GM23248 (cell line): ENCODE results near the gene MT1A. TPM values are rescaled to one million over a fixed set of nuclear protein-coding genes. Genes with fewer than 3 reads are reported as not detected.
A peak's percentile ranks its signal among the peaks of the same experiment; 100 is the strongest.

Source experiments
- DNase-seq: peaks from one replicate; pipeline ENCODE4 v3.0.0-alpha.2; 2015
- H2AFZ ChIP-seq: fragments of 200-600 bp; sonication (generic); 2 replicates; pipeline ENCODE4 v1.6.1; 2016; ENCODE audit warnings: antibody characterized with exemption
- H3F3A ChIP-seq: fragments of 200-600 bp; sonication (generic); 2 replicates; pipeline ENCODE4 v1.6.1; 2016; ENCODE audit warnings: mild to moderate bottlenecking, antibody characterized with exemption, mixed run types; ENCODE audit not compliant: insufficient read depth
- H3K27ac ChIP-seq: fragments of 200-600 bp; sonication (generic); 2 replicates; pipeline ENCODE4 v1.5.1; 2016; ENCODE audit warnings: mild to moderate bottlenecking
- H3K27me3 ChIP-seq: fragments of 200-600 bp; sonication (generic); replicated peaks from 2 replicates; pipeline ENCODE4 v1.6.1; 2016; ENCODE audit warnings: mild to moderate bottlenecking; ENCODE audit not compliant: insufficient read depth
- H3K36me3 ChIP-seq: fragments of 200-600 bp; sonication (generic); 2 replicates; pipeline ENCODE4 v1.6.1; 2016; ENCODE audit warnings: low read depth, mild to moderate bottlenecking
- H3K4me1 ChIP-seq: fragments of 200-600 bp; sonication (generic); 2 replicates; pipeline ENCODE4 v1.6.1; 2016; ENCODE audit warnings: mild to moderate bottlenecking; ENCODE audit not compliant: insufficient read depth
- H3K4me2 ChIP-seq: fragments of 200-600 bp; sonication (generic); one replicate; pipeline ENCODE4 v1.6.1; 2016; ENCODE audit warnings: mild to moderate bottlenecking; ENCODE audit not compliant: unreplicated experiment
- H3K4me3 ChIP-seq: fragments of 200-600 bp; sonication (generic); 2 replicates; pipeline ENCODE4 v1.5.1; 2016; ENCODE audit warnings: mild to moderate bottlenecking
- H3K79me2 ChIP-seq: fragments of 200-600 bp; sonication (generic); 2 replicates; pipeline ENCODE4 v1.6.1; 2016; ENCODE audit warnings: mild to moderate bottlenecking; ENCODE audit not compliant: insufficient read depth
- H3K9ac ChIP-seq: fragments of 200-600 bp; sonication (generic); 2 replicates; pipeline ENCODE4 v1.6.1; 2016; ENCODE audit warnings: mild to moderate bottlenecking
- H3K9me2 ChIP-seq: fragments of 200-600 bp; sonication (generic); 2 replicates; pipeline ENCODE4 v1.6.1; 2016; ENCODE audit warnings: mixed run types, mild to moderate bottlenecking, moderate library complexity; ENCODE audit not compliant: insufficient read depth
- H3K9me3 ChIP-seq: fragments of 200-600 bp; sonication (generic); one replicate; pipeline ENCODE4 v1.6.1; 2017; ENCODE audit warnings: low read depth
- H4K20me1 ChIP-seq: fragments of 200-600 bp; sonication (generic); 2 replicates; pipeline ENCODE4 v1.6.0; 2016; ENCODE audit not compliant: insufficient read depth
- EZH2 ChIP-seq: fragments of 200-600 bp; sonication (generic); IDR thresholded peaks from 2 replicates; pipeline ENCODE4 v1.6.1; 2018; ENCODE audit warnings: antibody characterized with exemption, mild to moderate bottlenecking; ENCODE audit not compliant: insufficient read depth, poor library complexity, severe bottlenecking
- EZH2phosphoT487 ChIP-seq: fragments of 200-600 bp; sonication (generic); IDR thresholded peaks from 2 replicates; pipeline ENCODE4 v1.6.1; 2018; ENCODE audit warnings: antibody characterized with exemption, moderate library complexity, mild to moderate bottlenecking, low read depth; ENCODE audit not compliant: insufficient read depth
- WGBS, 2 experiments: methylation state at CpG; one replicate each; pipeline ENCODE4 v1.1.6; 2015 to 2017; ENCODE audit warnings: low lambda C conversion rate in 2 of 2, low coverage in 1 of 2; ENCODE audit errors: missing lambda C conversion rate in 2 of 2; 5-methylcytosine and 5-hydroxymethylcytosine counted together
- in situ Hi-C: fragments of 300-500 bp; cut with MboI; formaldehyde crosslinking; loops from 2 replicates; pipeline ENCODE4 v1.15.0; 2020
- polyA plus RNA-seq: library from polyadenylated mRNA; unstranded; fragments of >200 nt; fragmentation: Nextera tagmentation; extraction: Ambion mirVana; gene quantifications from 2 replicates; pipeline ENCODE4 v1.2.1, GENCODE V29; 2016
- total RNA-seq: library from RNA; depleted of rRNA; stranded (reverse); fragments of >200 nt; shearing (Covaris generic); gene quantifications from 2 replicates; pipeline ENCODE4 v1.2.3, GENCODE V29; 2014

Gene MT1A
- total and polyA plus RNA-seq, 2 experiments from 2014 or later: 2.3 TPM; not detected in 1

DNA sequence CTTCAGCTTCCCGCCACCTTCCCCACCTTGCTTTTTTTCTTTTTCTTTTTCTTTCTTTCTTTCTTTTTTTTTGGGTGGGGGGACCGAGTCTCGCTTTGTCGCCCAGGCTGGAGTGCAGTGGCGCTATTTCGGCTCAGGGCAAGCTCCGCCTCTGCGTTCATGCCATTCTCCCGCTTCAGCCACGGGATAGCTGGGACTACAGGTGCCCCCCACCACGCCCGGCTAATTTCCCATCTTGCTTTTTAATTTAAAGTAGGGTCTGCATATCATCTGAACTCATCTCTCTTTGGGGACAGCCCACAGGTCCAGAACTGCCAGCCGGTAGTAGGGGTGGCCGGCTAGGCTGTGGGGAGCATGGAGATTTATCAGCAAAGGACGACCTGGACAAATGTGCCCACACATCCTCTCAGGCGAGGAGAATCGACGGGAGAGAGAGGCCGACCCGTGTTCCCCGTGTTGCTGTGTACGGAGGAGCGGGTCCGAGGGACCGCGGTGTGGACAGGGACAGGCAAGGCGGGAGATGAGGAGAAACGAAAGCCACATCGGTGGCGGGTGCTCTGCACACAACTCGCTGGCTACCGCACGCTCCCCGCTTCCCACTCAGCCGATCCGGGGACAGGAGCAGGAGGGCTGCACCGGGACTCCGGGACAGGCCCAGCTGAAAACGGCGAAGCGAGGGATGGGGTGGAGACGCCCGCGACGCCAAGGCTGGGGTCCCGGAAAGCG, 3.6 kb upstream of the MT1A start:
- Histone ChIP-seq H3K79me2 (no peaks in the 10 kb centered on the region), H3K36me3 (no peaks in the 10 kb centered on the region), H3F3A (0 out of 2 replicates have a peak, but pooled peaks cover 8% of the 10 kb centered on the region), H3K4me1 (no peaks in the 10 kb centered on the region), H2AFZ (no peak overlapping the region), H3K27me3 (no peaks in the 10 kb centered on the region), H3K9ac (no peak overlapping the region), H3K27ac (no peak overlapping the region), H4K20me1 (no peaks in the 10 kb centered on the region), H3K9me3 (no peaks in the 10 kb centered on the region), H3K4me3 (no peak overlapping the region), H3K9me2 (no peaks in the 10 kb centered on the region), H3K4me2 (no peak overlapping the region)
- 92 to 93% methylated on average over 45 to 47 of the region's 47 CpGs for WGBS, 2 experiments
- in situ Hi-C loops: no loop called here
- DNase-seq: no peak
- TF ChIP-seq EZH2phosphoT487 (no peak), EZH2 (no peak)

GRCh38 chr16:56635441-56635967, 3.0 kb upstream of the MT1A start:
- no peak overlapping the region for H2AFZ ChIP-seq
- no peaks in the 10 kb centered on the region for H3K9me2 ChIP-seq
- no peaks in the 10 kb centered on the region for H3K79me2 ChIP-seq
- 0 out of 2 replicates have a peak, but pooled peaks cover 8% of the 10 kb centered on the region for H3F3A ChIP-seq
- no peaks in the 10 kb centered on the region for H3K9me3 ChIP-seq
- 89 to 92% methylated on average over 14 to 34 of the region's 40 CpGs for whole genome bisulfite sequencing, 2 experiments
- in situ Hi-C loops: no loop called here
- no peak for DNase-seq
- H4K20me1 ChIP-seq: no peaks in the 10 kb centered on the region
- H3K27me3 ChIP-seq: no peaks in the 10 kb centered on the region
- TF ChIP-seq EZH2: no peak
- TF ChIP-seq EZH2phosphoT487: no peak
- no peak overlapping the region for H3K4me2 ChIP-seq
- no peaks in the 10 kb centered on the region for H3K4me1 ChIP-seq
- H3K9ac ChIP-seq: no peak overlapping the region
- no peak overlapping the region for H3K4me3 ChIP-seq
- H3K27ac ChIP-seq: no peak overlapping the region
- H3K36me3 ChIP-seq: no peaks in the 10 kb centered on the region

DNA sequence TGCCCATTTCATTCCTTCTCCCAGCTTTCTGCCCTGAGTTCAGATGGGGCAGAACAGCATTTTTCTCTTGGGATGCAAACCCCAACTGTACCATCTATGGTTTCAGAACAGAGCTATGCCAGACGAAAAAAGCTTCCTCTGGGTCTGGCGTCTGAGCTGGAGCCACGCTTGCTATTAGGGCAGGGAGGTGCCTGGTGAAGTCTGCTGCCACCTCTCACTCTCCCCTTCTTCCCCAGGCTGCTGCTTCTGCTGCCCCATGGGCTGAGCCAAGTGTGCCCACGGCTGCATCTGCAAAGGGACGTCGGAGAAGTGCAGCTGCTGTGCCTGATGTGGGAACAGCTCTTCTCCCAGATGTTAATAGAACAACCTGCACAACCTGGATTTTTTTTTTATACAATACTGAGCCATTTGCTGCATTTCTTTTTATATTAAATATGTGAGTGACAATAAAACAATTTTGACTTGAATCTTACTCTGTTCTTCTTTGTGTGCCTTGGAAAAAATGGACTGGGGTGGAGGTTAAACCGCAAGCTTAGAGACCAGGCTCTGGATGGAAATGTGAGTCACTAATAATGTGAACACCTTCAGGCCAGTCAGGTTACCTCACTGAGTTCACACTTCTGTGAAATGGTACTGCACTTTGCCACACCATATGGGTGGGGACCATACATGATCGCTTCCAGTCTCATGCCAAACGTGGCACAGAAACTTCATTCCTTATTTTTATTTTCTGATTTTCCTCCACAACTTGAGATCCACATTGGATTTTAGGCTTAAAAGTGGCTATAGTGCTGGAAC, 1.7 kb upstream of the MT1A start:
- Histone ChIP-seq H3K4me1 (no peaks in the 10 kb centered on the region), H4K20me1 (no peaks in the 10 kb centered on the region), H3K27ac (no peak overlapping the region), H3K9ac (no peak overlapping the region), H3K4me3 (no peak overlapping the region), H3K9me3 (no peaks in the 10 kb centered on the region), H3K36me3 (no peaks in the 10 kb centered on the region), H3K27me3 (no peaks in the 10 kb centered on the region), H3K4me2 (no peak overlapping the region), H3K79me2 (no peaks in the 10 kb centered on the region), H3K9me2 (no peaks in the 10 kb centered on the region), H3F3A (0 out of 2 replicates have a peak, but pooled peaks cover under 1% of the 10 kb centered on the region), H2AFZ (no peak overlapping the region)
- no peak for DNase-seq
- TF ChIP-seq EZH2: no peak
- no peak for TF ChIP-seq EZH2phosphoT487
- in situ Hi-C loops: no loop called here
- WGBS, 2 experiments: 95 to 96% methylated on average over 9 of the region's 9 CpGs

DNA sequence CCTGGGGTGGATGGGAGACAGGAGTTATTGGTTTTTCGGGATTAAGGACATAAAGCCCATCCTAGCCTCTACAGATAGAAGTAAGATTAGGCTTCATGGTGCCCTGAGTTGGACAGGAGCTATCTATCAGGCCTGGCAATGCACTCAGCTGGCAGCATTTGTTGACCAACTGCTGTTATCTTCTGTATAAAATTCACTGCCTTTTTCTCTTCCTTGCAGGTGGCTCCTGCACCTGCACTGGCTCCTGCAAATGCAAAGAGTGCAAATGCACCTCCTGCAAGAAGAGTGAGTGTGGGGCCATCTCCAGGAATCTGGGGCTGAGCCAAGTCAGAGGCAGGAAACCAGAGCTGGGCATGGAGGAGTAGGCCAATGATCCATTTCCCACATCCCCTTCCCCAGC, 579 bp downstream of the MT1A start:
- Histone ChIP-seq H3K36me3 (no peaks in the 10 kb centered on the region), H3K4me1 (no peaks in the 10 kb centered on the region), H3K4me3 (no peak overlapping the region), H3K27ac (no peak overlapping the region), H3K9ac (no peak overlapping the region), H3K27me3 (no peaks in the 10 kb centered on the region), H3K9me3 (no peaks in the 10 kb centered on the region), H3K79me2 (no peaks in the 10 kb centered on the region), H3K9me2 (no peaks in the 10 kb centered on the region), H2AFZ (no peak overlapping the region), H3K4me2 (peak overlapping the region; percentile 95), H4K20me1 (no peaks in the 10 kb centered on the region), H3F3A (no peaks in the 10 kb centered on the region)
- DNase-seq: no peak
- in situ Hi-C loops: no loop called here
- TF ChIP-seq EZH2phosphoT487: no peak
- no peak for TF ChIP-seq EZH2
- WGBS, 2 experiments: 5 to 9% methylated on average over 1 of the region's 1 CpG
